GM10248 (cell line): ENCODE measurements around the gene SEMA3F.

ENCODE experiments used
- CTCF ChIA-PET: fragments of 300-600 bp; sonication (Branson Sonifier 250); formaldehyde crosslinking; extraction: SDS; loops from one replicate; lab custom pipeline; 2021; ENCODE audit warnings: antibody characterized with exemption; lab: Yijun Ruan, JAX
- POLR2A ChIA-PET: fragments of 350-650 bp; sonication (Branson Sonifier 250); formaldehyde crosslinking; extraction: SDS; loops from one replicate; lab custom pipeline; 2020; ENCODE audit warnings: antibody characterized with exemption; lab: Yijun Ruan, JAX
- DNase-seq: peaks from one replicate; pipeline ENCODE4 v3.0.0; 2012; ENCODE audit errors: extremely low spot score
- TF ChIP-seq, protein P1 (sequence below): IDR thresholded peaks from 2 replicates; pipeline ENCODE4 v1.5.1; 2012; ENCODE audit warnings: mild to moderate bottlenecking, low read depth; ENCODE audit errors: extremely low read depth, missing control alignments, control extremely low read depth

Gene SEMA3F

DNA sequence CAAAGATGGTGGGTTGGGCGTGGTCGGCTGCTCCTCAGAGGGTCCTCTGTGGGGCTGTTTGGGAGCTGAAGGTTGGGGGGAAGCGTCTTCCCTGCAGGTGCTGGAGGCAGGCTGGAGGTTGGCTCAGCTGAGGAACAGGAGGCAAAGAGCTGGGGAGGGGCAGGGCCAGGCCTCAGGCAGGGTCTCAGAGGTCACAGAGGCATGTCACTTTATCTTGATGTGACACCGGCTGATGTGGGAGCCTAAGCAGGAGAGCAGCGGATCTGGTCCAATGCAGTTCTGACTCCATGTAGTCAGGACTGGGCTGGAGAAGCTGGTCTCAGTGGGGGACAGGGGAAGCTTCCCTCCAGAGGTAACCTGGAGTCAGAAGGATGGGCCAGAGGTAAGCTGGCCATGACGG lies 28.6 kb downstream of the SEMA3F start:
- CTCF ChIA-PET = interaction anchor here (2.0 to 16.1 kb wide), 3 partner anchors 11 to 37 kb away, joined by 5 to 393 read pairs (median 19); no protein-coding TSS in a partner anchor
- DNase-seq = no peak
- TF ChIP-seq, protein P1, sequence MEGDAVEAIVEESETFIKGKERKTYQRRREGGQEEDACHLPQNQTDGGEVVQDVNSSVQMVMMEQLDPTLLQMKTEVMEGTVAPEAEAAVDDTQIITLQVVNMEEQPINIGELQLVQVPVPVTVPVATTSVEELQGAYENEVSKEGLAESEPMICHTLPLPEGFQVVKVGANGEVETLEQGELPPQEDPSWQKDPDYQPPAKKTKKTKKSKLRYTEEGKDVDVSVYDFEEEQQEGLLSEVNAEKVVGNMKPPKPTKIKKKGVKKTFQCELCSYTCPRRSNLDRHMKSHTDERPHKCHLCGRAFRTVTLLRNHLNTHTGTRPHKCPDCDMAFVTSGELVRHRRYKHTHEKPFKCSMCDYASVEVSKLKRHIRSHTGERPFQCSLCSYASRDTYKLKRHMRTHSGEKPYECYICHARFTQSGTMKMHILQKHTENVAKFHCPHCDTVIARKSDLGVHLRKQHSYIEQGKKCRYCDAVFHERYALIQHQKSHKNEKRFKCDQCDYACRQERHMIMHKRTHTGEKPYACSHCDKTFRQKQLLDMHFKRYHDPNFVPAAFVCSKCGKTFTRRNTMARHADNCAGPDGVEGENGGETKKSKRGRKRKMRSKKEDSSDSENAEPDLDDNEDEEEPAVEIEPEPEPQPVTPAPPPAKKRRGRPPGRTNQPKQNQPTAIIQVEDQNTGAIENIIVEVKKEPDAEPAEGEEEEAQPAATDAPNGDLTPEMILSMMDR = no peak
- POLR2A ChIA-PET = no interaction called here

DNA sequence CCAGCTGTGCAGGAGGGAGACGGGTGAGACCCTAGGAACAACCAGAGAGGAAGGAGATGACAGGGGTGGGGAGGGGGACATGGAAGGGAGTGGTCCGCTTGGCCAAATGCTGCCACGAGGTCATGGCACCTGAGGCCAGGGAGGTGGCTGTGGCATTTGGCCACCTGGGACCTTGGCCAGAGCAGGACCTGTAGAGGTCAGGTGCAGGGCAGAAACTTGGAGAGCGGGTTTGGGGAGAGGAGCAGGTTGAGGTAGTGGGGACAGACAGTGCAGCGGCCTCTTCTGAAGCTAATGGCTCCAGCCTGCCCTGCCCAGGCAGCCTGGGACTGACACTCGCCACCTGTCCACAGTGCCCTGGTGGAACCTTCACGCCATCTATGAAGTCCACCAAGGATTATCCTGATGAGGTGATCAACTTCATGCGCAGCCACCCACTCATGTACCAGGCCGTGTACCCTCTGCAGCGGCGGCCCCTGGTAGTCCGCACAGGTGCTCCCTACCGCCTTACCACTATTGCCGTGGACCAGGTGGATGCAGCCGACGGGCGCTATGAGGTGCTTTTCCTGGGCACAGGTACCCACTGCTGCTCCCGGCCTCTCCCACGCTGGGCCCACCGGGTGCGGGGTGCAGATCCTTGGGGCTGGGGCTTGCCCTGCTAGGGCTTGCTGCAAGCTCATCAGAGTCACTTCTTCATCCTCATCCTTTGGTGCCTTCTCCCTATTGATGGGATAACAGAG lies 29.3 kb downstream of the SEMA3F start:
- no peak for DNase-seq
- ChIA-PET CTCF (interaction anchor here (3.6 to 16.1 kb wide), 2 partner anchors 10 to 37 kb away, joined by 19 to 393 read pairs; no protein-coding TSS in a partner anchor), POLR2A (no interaction called here)
- TF ChIP-seq, protein P1 = no peak

DNA sequence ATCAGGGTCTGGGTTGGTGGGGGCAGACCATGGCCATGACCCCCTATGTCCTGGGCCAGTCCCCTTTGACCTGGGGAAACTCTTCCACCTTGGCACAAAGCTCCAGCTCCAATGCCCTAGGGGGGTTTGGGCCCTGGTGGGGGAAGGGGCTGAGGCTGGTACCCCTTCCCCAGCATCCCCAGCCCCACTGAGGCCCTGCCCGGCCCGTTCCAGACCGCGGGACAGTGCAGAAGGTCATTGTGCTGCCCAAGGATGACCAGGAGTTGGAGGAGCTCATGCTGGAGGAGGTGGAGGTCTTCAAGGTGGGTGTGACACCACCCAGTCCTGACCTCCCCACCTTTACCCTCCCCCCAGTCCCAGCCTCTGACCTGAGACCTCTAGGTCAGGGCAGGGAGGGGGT lies 30.1 kb downstream of the SEMA3F start:
- TF ChIP-seq, protein P1 = no peak
- no peak for DNase-seq
- CTCF ChIA-PET = interaction anchor here (16.1 kb wide), 1 partner anchor 36 kb away, joined by 393 read pairs; no protein-coding TSS in a partner anchor
- POLR2A ChIA-PET = no interaction called here

DNA sequence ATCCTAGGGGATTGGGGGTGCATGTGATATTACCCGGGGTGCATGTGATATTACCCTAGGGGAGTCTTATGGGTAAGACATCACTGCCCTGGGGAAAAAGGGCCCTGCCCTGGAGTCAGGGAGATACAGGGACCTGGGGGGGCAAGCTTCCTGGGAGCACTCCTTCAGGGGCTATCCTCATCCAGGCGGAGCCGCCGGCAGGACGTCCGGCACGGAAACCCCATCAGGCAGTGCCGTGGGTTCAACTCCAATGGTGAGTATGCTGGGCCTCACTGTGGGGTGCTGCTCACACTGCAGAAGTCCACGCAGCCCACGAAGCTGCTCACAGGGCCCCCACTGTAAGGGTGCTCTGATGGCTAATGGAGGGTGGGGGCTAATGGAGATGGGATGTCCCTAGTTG lies 31.0 kb downstream of the SEMA3F start:
- POLR2A ChIA-PET = interaction anchor here (0.5 kb wide), 1 partner anchor 25 kb away, joined by 10 read pairs; no protein-coding TSS in a partner anchor
- no peak for DNase-seq

DNA sequence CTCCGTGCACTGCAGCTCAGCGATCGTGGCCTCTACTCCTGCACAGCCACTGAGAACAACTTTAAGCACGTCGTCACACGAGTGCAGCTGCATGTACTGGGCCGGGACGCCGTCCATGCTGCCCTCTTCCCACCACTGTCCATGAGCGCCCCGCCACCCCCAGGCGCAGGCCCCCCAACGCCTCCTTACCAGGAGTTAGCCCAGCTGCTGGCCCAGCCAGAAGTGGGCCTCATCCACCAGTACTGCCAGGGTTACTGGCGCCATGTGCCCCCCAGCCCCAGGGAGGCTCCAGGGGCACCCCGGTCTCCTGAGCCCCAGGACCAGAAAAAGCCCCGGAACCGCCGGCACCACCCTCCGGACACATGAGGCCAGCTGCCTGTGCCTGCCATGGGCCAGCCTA lies 32.6 kb downstream of the SEMA3F start:
- ChIA-PET POLR2A (no interaction called here), CTCF (interaction anchor here (1.1 to 16.1 kb wide), 3 partner anchors 10 to 87 kb away, joined by 3 to 393 read pairs (median 5); no protein-coding TSS in a partner anchor)
- TF ChIP-seq, protein P1 = no peak
- DNase-seq = no peak

More for the DNA sequence above, 31.0 kb downstream of the SEMA3F start:
- CTCF ChIA-PET = interaction anchor here (16.1 kb wide), 1 partner anchor 35 kb away, joined by 393 read pairs; no protein-coding TSS in a partner anchor
- TF ChIP-seq, protein P1 = no peak

DNA sequence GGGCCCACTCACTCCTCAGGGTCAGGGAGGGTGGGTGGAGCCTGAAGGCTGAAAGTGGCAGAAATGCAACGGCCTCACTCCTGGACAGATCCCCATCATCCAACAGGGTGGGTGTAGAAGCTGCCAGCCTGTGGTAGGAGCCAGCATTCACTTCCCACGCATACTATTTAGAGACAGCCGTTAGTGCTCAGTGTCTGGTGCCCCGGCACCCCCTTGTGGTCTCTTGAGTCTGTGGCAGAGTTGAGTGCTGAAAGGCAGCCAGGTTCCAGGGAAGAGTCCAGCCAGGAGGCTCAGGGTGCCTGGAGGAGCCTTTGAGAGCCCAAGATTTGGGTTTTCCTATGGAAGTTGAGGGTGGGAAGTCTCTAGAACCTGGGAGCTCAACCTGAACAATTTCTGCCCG lies 34.1 kb downstream of the SEMA3F start:
- DNase-seq = peak; percentile 60
- POLR2A ChIA-PET = no interaction called here
- TF ChIP-seq, protein P1 = peak; percentile 56
- CTCF ChIA-PET = interaction anchor here (1.0 to 16.1 kb wide), 7 partner anchors 13 to 85 kb away, joined by 3 to 393 read pairs (median 5); no protein-coding TSS in a partner anchor
